ENCODE results near the gene UBE2Z. TPM values are rescaled to one million over a fixed set of nuclear protein-coding genes. Genes with fewer than 3 reads are reported as not detected.

Gene UBE2Z
- total and polyA plus RNA-seq, 4 donors, result 10.5 to 23.8 (median 18.8) TPM

DNA sequence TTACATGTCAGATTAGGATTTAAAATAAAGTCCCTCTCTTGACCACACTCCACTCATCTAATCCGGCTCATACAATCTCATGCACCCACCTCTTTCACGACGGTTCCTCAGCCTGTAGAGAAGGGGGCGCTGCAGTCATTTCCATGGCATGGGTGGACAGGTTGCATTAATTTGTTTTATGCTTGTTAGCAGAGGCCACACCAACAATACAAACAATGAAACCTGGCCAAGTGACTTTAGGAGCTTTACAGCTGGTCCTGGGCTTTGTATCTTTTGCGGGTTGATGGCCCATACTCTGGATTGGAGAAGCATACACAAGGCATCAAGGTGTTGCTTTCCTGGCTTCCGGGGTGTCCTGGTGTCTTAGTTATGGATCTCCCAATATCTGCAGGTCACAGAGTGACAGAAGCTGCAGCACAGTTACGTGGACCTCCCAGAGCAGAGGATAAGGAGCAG, 46.1 kb downstream of the UBE2Z start:
- Histone ChIP-seq H3K4me1 (ENCODE audit: control insufficient read depth in 4 of 4, insufficient read depth in 4 of 4, low read length in 3 of 4) (no peaks in the 10 kb centered on the region), H3K27me3 (ENCODE audit: control insufficient read depth in 4 of 4, insufficient read depth in 4 of 4, low read length in 3 of 4) (peaks cover 0 to 2% (median under 1%) of the 10 kb centered on the region in 4 donors), H3K9me3 (ENCODE audit: control insufficient read depth in 4 of 4, low read length in 3 of 4) (no peaks in the 10 kb centered on the region), H3K4me3 (ENCODE audit: low read depth in 1 of 3, low read length in 3 of 3) (no peak overlapping the region), H3K9ac (ENCODE audit: low read depth in 1 of 2, low read length in 2 of 2) (no peak overlapping the region), H3K27ac (ENCODE audit: low read depth in 1 of 2, low read length in 2 of 2) (no peak overlapping the region), H3K36me3 (ENCODE audit: control insufficient read depth in 4 of 4, insufficient read depth in 3 of 4, low read depth in 1 of 4, low read length in 3 of 4) (no peaks in the 10 kb centered on the region)
- DNase-seq (ENCODE audit: low spot score), result no peak
- WGBS, result 26% methylated on average over 7 of the region's 7 CpGs
- TF ChIP-seq REST (IDR thresholded peaks at IDR 0.05), result no peak
- no peak for TF ChIP-seq FOXA1 (IDR thresholded peaks at IDR 0.05)
- TF ChIP-seq, protein P1, sequence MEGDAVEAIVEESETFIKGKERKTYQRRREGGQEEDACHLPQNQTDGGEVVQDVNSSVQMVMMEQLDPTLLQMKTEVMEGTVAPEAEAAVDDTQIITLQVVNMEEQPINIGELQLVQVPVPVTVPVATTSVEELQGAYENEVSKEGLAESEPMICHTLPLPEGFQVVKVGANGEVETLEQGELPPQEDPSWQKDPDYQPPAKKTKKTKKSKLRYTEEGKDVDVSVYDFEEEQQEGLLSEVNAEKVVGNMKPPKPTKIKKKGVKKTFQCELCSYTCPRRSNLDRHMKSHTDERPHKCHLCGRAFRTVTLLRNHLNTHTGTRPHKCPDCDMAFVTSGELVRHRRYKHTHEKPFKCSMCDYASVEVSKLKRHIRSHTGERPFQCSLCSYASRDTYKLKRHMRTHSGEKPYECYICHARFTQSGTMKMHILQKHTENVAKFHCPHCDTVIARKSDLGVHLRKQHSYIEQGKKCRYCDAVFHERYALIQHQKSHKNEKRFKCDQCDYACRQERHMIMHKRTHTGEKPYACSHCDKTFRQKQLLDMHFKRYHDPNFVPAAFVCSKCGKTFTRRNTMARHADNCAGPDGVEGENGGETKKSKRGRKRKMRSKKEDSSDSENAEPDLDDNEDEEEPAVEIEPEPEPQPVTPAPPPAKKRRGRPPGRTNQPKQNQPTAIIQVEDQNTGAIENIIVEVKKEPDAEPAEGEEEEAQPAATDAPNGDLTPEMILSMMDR (IDR thresholded peaks at IDR 0.05; ENCODE audit: low read depth, low read length, missing input control), result no peak
- TF ChIP-seq SP1 (IDR thresholded peaks at IDR 0.05), result no peak
- TF ChIP-seq GABPA (IDR thresholded peaks at IDR 0.05 in 1 of 2, conservative IDR thresholded peaks at IDR 0.05 in 1 of 2), result no peak

GRCh38 chr17:48960834-48961515, 52.8 kb downstream of the UBE2Z start:
- Histone ChIP-seq H3K36me3 (ENCODE audit: control insufficient read depth in 4 of 4, insufficient read depth in 3 of 4, low read depth in 1 of 4, low read length in 3 of 4) (no peaks in the 10 kb centered on the region), H3K27me3 (ENCODE audit: control insufficient read depth in 4 of 4, insufficient read depth in 4 of 4, low read length in 3 of 4) (peaks cover 0 to 5% (median 2%) of the 10 kb centered on the region in 4 donors), H3K4me1 (ENCODE audit: control insufficient read depth in 4 of 4, insufficient read depth in 4 of 4, low read length in 3 of 4) (no peaks in the 10 kb centered on the region), H3K9me3 (ENCODE audit: control insufficient read depth in 4 of 4, low read length in 3 of 4) (no peaks in the 10 kb centered on the region), H3K9ac (ENCODE audit: low read depth in 1 of 2, low read length in 2 of 2) (no peak overlapping the region), H3K4me3 (ENCODE audit: low read depth in 1 of 3, low read length in 3 of 3) (no peak overlapping the region), H3K27ac (ENCODE audit: low read depth in 1 of 2, low read length in 2 of 2) (no peak overlapping the region)
- DNase-seq (ENCODE audit: low spot score), result no peak
- WGBS, result 21% methylated on average over 11 of the region's 11 CpGs
- TF ChIP-seq REST (IDR thresholded peaks at IDR 0.05), result no peak
- TF ChIP-seq, protein P2, sequence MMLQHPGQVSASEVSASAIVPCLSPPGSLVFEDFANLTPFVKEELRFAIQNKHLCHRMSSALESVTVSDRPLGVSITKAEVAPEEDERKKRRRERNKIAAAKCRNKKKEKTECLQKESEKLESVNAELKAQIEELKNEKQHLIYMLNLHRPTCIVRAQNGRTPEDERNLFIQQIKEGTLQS (IDR thresholded peaks at IDR 0.05), result no peak
- TF ChIP-seq NR2F2 (IDR thresholded peaks at IDR 0.05), result no peak
- no peak for TF ChIP-seq RAD21 (IDR thresholded peaks at IDR 0.05)
- TF ChIP-seq YY1 (IDR thresholded peaks at IDR 0.05), result no peak
- TF ChIP-seq MAX (IDR thresholded peaks at IDR 0.05), result no peak
- TF ChIP-seq, protein P1 (IDR thresholded peaks at IDR 0.05; ENCODE audit: low read depth, low read length, missing input control), result no peak
- no peak for TF ChIP-seq FOXA1 (IDR thresholded peaks at IDR 0.05)
- TF ChIP-seq JUND (IDR thresholded peaks at IDR 0.05), result no peak
- no peak for TF ChIP-seq HNF4G (IDR thresholded peaks at IDR 0.05)
- TF ChIP-seq TAF1 (conservative IDR thresholded peaks at IDR 0.05), result no peak
- TF ChIP-seq FOXA2 (IDR thresholded peaks at IDR 0.05), result no peak
- TF ChIP-seq EGR1 (IDR thresholded peaks at IDR 0.05; ENCODE audit: low read depth in 2 of 2), result no peak
- no peak for TF ChIP-seq SP1 (IDR thresholded peaks at IDR 0.05)
- TF ChIP-seq GABPA (IDR thresholded peaks at IDR 0.05 in 1 of 2, conservative IDR thresholded peaks at IDR 0.05 in 1 of 2), result no peak
- no peak for TF ChIP-seq HNF4A (conservative IDR thresholded peaks at IDR 0.05)
- no peak for TF ChIP-seq RXRA (IDR thresholded peaks at IDR 0.05)

Data from liver (tissue), 9 donors.